NOMO-1 (cell line): Measurements from ENCODE around the gene HABP2.

Source experiments
- DNase-seq, 2 experiments: peaks; one replicate each; lab custom pipeline; 2025; ENCODE audit not compliant: unreplicated experiment in 2 of 2; lab: John Stamatoyannopoulos, UW

The HABP2 gene

GRCh38 chr10:113600569-113600968, 47.7 kb downstream of the HABP2 start:
- no peak for DNase-seq

- DNase-seq: no peak
Observed at GRCh38 chr10:113603057-113603777, 50.4 kb downstream of the HABP2 start.

GRCh38 chr10:113604572-113604971, 51.7 kb downstream of the HABP2 start:
- no peak for DNase-seq

GRCh38 chr10:113605268-113605978, 52.6 kb downstream of the HABP2 start:
- no peak for DNase-seq

- DNase-seq: no peak
Observed at GRCh38 chr10:113609704-113610108, 56.9 kb downstream of the HABP2 start.

- no peak for DNase-seq
Observed at GRCh38 chr10:113610631-113611601, 58.1 kb downstream of the HABP2 start.

- no peak for DNase-seq
Observed at GRCh38 chr10:113612154-113612553, 59.3 kb downstream of the HABP2 start.

GRCh38 chr10:113613427-113613826, 60.6 kb downstream of the HABP2 start:
- no peak for DNase-seq

- DNase-seq: no peak
Observed at GRCh38 chr10:113613977-113614690, 61.3 kb downstream of the HABP2 start.

- no peak for DNase-seq
Observed at GRCh38 chr10:113616244-113617074, 63.6 kb downstream of the HABP2 start.

- no peak for DNase-seq
Observed at GRCh38 chr10:113617086-113617485, 64.2 kb downstream of the HABP2 start.

- DNase-seq: no peak
Observed at GRCh38 chr10:113618338-113618737, 65.5 kb downstream of the HABP2 start.

- no peak for DNase-seq
Observed at GRCh38 chr10:113619401-113619800, 66.5 kb downstream of the HABP2 start.

GRCh38 chr10:113620511-113620910, 67.7 kb downstream of the HABP2 start:
- no peak for DNase-seq

GRCh38 chr10:113620936-113621335, 68.1 kb downstream of the HABP2 start:
- no peak for DNase-seq

- DNase-seq: no peak
Observed at GRCh38 chr10:113621799-113622198, 68.9 kb downstream of the HABP2 start.

- DNase-seq: no peak
Observed at GRCh38 chr10:113622831-113623230, 70.0 kb downstream of the HABP2 start.

- DNase-seq: no peak
Observed at GRCh38 chr10:113625461-113626186, 72.8 kb downstream of the HABP2 start.

GRCh38 chr10:113626809-113627355, 74.0 kb downstream of the HABP2 start:
- no peak for DNase-seq
